GM19438 (cell line): ENCODE measurements around the gene EPHB6.
A peak's percentile ranks its signal among the peaks of the same experiment; 100 is the strongest.

Experiments
- ATAC-seq: cut with Tn5 transposase; IDR thresholded peaks from one replicate; pipeline ENCODE4 v1.9.1; 2021; ENCODE audit warnings: low read depth; ENCODE audit not compliant: unreplicated experiment

EPHB6 gene

GRCh38 chr7:142833174-142834048 is 21.5 kb upstream of the EPHB6 start:
- peak; percentile 73 for ATAC-seq

- ATAC-seq = no peak
Measured at GRCh38 chr7:142835487-142835886, 19.4 kb upstream of the EPHB6 start.

DNA sequence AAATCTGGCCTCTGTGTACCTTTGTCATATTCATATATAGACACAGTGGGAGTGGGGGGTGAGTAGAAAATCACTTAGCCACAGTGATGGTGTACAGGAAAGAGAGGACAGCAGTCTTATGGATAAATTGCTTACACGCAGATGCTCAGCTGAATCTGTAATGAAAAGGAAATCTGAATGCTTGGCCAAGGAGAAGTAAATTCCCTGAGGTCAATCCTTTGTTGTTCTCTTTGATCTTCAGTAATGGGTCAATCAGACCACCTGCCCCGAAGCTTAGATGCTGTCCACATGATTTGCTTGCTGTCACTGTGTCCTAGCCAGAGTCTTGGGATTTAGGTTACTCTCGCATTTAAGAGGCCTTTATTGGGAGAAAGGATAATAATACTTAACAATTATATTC is 18.4 kb upstream of the EPHB6 start:
- no peak for ATAC-seq

GRCh38 chr7:142838461-142839213 is 16.2 kb upstream of the EPHB6 start:
- no peak for ATAC-seq

GRCh38 chr7:142842251-142842766 is 12.6 kb upstream of the EPHB6 start:
- no peak for ATAC-seq

- no peak for ATAC-seq
Measured at GRCh38 chr7:142847353-142847752, 7.5 kb upstream of the EPHB6 start.

GRCh38 chr7:142851269-142851668 is 3.6 kb upstream of the EPHB6 start:
- no peak for ATAC-seq

GRCh38 chr7:142851919-142852318 is 3.0 kb upstream of the EPHB6 start:
- ATAC-seq = no peak

GRCh38 chr7:142853739-142854371 is 1.0 kb upstream of the EPHB6 start:
- peak; percentile 81 for ATAC-seq

- ATAC-seq = peak; percentile 13
Measured at GRCh38 chr7:142855114-142855743, 353 bp downstream of the EPHB6 start.

DNA sequence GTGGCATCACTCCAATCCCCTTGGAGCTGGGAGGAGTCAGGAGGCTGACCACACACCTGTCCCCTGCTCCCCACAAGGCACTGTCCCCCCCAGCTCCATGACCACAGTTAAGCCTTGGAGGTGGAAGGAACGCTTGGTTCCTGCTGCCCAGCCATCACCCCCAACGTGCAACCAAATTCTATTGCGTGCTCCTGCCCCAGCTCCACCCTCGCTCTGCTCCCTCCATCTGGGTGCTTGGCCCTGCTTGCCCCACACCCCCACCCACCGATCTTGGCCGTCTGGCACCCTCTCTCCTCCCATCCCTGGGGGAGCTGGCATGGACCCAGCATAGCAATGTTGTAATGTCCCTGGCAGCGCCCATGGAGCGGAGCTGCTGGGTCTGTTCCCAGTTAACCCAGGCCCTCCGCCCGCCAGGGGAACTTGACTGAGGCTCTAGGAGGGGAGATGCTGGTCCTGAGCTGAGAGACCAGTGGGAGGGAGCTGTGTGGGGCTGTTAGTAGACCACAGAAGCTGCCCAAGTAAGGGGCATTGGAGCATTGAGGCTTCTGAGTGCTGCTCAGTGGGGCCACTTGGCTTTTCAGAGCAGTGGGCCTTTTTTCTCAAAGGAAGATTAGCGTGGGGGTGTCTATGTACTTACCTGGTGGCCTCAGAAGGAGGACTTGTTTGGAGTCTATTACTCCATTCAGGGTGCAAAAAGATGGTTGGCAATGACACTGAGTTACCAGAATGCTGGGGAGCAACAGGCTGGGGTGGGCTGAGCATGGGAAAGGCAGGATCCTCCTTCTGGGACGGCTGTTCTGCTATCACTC is 1.1 kb downstream of the EPHB6 start:
- no peak for ATAC-seq

GRCh38 chr7:142856565-142857245 is 1.8 kb downstream of the EPHB6 start:
- no peak for ATAC-seq

DNA sequence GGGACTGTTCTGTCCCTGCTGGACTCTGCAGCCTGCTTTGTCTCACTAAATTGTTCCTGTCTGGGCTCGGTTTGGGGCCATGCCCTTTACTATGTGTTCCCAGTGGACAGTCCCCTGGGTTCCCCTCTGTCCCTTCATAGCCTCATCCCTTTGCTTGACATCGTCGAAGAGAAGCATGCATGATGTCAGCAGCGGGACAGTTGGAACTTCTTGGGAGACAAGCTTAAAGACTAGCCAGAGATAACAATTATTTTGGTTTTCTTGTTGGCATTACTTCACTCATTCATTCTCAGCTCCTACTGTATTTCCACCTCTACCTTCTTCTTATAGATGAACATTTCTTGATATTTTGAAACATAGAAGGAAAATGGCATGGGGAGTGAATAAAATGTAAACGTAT is 2.7 kb downstream of the EPHB6 start:
- ATAC-seq = no peak

- ATAC-seq = no peak
Measured at GRCh38 chr7:142859411-142859810, 4.5 kb downstream of the EPHB6 start.

DNA sequence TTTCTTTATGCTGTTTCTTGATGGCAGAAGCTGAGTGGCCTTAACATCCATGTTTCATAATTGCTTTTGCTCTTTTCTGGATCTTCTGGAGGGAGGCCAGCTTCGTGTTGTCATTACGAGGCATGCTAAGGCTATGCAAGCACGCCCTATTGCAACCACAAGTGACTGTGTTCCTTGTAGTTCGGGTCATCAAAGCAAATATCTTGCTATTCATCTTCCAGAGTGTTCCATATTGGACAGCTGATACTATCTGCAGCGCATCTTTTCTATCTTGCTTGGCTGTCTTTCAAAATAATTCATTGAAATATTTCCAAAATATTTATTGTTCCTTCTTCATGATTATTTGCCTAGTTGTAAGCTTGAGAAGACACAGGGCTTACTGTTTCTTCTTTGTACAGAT is 5.0 kb downstream of the EPHB6 start:
- no peak for ATAC-seq

DNA sequence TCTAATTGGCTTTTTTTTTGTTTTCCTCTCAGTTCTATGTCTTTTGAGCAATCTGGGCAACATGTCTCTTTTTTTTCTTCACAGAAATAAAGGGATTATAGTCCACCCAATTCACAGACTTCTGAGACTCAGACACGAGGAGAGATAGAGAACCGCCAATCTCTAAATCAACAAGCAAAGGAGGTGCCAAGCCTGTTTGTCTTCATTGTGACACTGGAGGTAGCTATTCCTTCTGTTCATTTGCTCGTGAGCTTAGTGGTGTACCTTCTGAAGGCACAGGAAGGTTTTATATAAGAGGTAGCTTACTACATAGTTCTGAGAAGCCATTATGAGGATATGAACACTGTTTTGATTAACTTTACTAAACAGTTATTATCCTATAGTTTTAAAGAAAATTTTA is 6.1 kb downstream of the EPHB6 start:
- no peak for ATAC-seq

GRCh38 chr7:142862351-142862750 is 7.5 kb downstream of the EPHB6 start:
- no peak for ATAC-seq

DNA sequence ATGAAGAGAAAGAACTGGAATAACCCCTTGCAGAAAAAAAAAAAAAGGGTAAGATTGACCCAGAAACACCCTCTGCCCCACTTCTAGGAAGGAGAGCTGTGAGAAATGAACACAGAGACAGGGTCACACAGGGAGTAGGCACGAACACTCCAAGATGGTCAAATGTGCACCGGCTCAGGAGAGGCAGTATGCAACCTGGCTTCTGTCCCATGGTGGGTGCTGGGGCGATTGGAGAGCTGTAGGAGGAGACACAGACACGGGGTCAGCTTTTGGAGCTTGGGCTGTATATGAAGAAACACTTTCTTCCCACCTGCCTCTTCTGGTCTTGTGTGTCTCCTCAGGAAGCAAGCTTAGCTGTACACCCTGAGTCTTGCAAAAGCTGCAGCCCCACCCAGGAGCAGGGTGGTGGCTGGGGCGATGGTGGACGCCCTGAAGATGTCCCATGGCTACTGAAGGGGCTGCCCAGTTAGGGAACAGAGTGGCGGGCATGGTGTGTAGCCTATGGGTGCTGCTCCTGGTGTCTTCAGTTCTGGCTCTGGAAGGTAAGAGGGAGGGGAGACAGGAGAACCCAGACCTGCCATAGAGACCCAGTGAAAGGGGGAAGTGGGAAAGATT is 8.0 kb downstream of the EPHB6 start:
- ATAC-seq = no peak
